ENCODE data around the gene BET1.

Gene BET1

GRCh38 chr7:93955304-93955703, 48.9 kb downstream of the BET1 start:
- DNase-seq: no peak

DNA sequence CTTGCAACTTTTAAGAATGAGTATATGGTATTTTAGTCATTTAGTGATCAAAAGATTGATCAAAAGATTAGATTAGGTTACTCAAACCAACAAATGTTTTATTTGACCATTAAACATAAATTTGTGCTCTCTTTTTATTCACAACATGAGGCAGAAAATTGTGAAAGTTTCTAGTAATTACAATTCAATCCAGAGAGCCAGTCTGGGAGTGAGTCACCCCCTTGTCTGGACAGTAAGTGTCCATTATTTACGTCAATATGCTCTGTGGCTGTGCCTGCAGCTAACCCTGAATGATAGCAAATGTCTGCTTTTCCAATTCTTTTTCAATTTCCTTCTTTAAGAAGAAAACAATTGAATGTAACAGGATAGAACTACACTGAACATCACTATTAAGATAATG, 54.7 kb downstream of the BET1 start:
- no peak for DNase-seq

GRCh38 chr7:93948873-93949272, 55.3 kb downstream of the BET1 start:
- no peak for DNase-seq

DNA sequence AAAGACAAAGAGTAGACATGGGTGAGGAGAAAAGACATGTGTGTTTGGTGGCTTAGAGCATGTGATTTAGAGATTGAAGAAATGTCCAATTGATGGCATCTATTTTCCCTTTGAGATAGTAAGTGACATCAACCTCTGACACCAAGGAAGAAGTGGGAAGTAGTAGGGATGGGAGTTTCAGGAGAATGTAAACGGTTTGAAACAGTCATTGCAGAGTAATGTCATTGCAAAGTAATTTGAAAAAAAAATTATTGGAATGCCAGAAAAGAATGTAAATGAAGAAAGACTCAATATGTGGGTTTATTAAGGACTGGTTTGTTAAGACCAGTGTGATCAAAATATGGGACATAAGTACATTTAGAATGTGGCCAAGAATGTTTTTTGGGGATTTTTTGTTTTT, 56.0 kb downstream of the BET1 start:
- no peak for DNase-seq

DNA sequence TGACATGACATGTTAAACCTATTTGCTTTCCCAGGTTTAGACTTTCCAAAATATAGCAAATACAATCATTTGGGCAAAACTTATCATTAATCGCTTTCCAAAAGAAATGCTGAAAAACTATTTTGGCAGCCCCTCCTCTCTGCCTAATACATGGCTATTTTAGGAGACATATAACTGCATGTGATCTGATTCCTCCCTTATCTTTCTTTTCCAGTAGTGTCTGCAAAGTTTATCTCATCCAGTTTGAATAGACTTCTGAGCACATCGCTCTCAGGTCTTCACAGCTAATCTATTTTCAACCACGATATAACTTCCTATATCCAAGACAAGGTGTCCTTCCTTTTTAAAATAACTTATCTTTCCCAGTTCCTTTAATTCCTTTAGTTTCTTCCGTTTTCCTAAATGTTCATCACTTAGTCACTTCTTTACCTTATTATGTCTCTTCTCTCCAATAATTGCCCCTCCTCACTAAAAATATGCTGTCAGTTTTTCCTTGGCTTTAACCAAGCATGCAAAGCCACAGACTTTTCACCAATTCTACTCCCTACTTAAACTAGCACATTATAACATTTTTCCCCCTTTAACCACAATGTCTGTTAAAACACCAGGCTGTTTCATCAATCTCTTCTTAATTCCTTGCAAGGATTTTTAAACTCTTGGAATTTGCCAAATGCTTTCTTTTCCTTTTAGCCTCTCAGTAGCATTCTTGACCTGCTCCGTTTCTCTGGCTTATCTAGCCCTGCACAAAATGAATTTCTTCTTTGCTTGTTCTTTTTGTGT, 58.2 kb downstream of the BET1 start:
- DNase-seq: no peak

GRCh38 chr7:93945083-93945482, 59.1 kb downstream of the BET1 start:
- no peak for DNase-seq

GRCh38 chr7:93944673-93945072, 59.5 kb downstream of the BET1 start:
- DNase-seq: no peak

GRCh38 chr7:93943816-93944540, 60.2 kb downstream of the BET1 start:
- no peak for DNase-seq

All from right forelimb (tissue), 1 donor.